GM12878 (cell line): ENCODE results near the gene EXOC4. TPM values are rescaled to one million over a fixed set of nuclear protein-coding genes. Genes with fewer than 3 reads are reported as not detected.

Experiments
- ATAC-seq: fragments of 200-7000 bp; cut with Tn5 transposase; 3 replicates; pipeline ENCODE4 v1.9.1; 2020; ENCODE audit warnings: mild to moderate bottlenecking, moderate library complexity
- BruUV-seq: library from RNA; stranded (reverse); fragments of 400-500 nt; replicated peaks from 2 replicates; lab custom pipeline; 2021; lab: Mats Ljungman, UMichigan
- CTCF ChIA-PET: fragments of 300-600 bp; sonication (Branson Sonifier 250); formaldehyde crosslinking; extraction: SDS; loops from one replicate; lab custom pipeline; 2021; ENCODE audit warnings: inconsistent platforms; lab: Yijun Ruan, JAX
- POLR2A ChIA-PET: fragments of 350-600 bp; formaldehyde crosslinking; extraction: SDS; loops from one replicate; lab custom pipeline; 2021; ENCODE audit warnings: inconsistent platforms; lab: Charles Lee
- RAD21 ChIA-PET: fragments of 300-600 bp; sonication (Branson Sonifier 250); formaldehyde crosslinking; loops from one replicate; lab custom pipeline; 2023; ENCODE audit warnings: antibody characterized with exemption; ENCODE audit not compliant: unreplicated experiment; lab: Charles Lee
- SMC1A ChIA-PET: fragments of 300-600 bp; sonication (Branson Sonifier 250); formaldehyde crosslinking; loops from one replicate; lab custom pipeline; 2023; ENCODE audit not compliant: unreplicated experiment, uncharacterized antibody; lab: Charles Lee
- DNase-seq: peaks from one replicate; pipeline ENCODE4 v3.0.0-alpha.2; 2011; ENCODE audit warnings: low read depth, low spot score
- FAIRE-seq: peaks from 3 replicates; lab custom pipeline; 2011; peaks lifted over from hg19 to GRCh38; lab: Jason Lieb, UNC
- H2AFZ ChIP-seq: 2 replicates; pipeline ENCODE4 v1.6.0; 2011; ENCODE audit warnings: low read depth, low read length, control low read depth; ENCODE audit not compliant: control insufficient read depth
- H3K27ac ChIP-seq: 2 replicates; pipeline ENCODE4 v1.5.1; 2011; ENCODE audit warnings: control low read depth; ENCODE audit not compliant: control insufficient read depth, insufficient read depth
- H3K27me3 ChIP-seq, 2 experiments: replicated peaks in 1 of 2; 2 replicates each; pipeline versions ENCODE4 v1.6.0 to v1.6.1; 2011; ENCODE audit warnings: low read length in 1 of 2; ENCODE audit not compliant: control insufficient read depth in 2 of 2, insufficient read depth in 2 of 2
- H3K36me3 ChIP-seq, 2 experiments: 2 replicates each; pipeline ENCODE4 v1.5.1; 2011; ENCODE audit warnings: low read length in 1 of 2; ENCODE audit not compliant: control insufficient read depth in 2 of 2, insufficient read depth in 2 of 2
- H3K4me1 ChIP-seq: 2 replicates; pipeline ENCODE4 v1.6.1; 2011; ENCODE audit warnings: mild to moderate bottlenecking, low read length, moderate library complexity, mixed read lengths; ENCODE audit not compliant: control insufficient read depth, insufficient read depth
- H3K4me2 ChIP-seq: 2 replicates; pipeline ENCODE4 v1.6.0; 2011; ENCODE audit warnings: control low read depth; ENCODE audit not compliant: control insufficient read depth, insufficient read depth
- H3K4me3 ChIP-seq: fragments of 200-600 bp; sonication (generic); 2 replicates; pipeline ENCODE4 v1.5.1; 2016
- H3K79me2 ChIP-seq: 2 replicates; pipeline ENCODE4 v1.6.0; 2011; ENCODE audit warnings: low read length; ENCODE audit not compliant: control insufficient read depth, insufficient read depth
- H3K9ac ChIP-seq: 2 replicates; pipeline ENCODE4 v1.8.0; 2011; ENCODE audit warnings: low read length, control low read depth, mixed read lengths; ENCODE audit not compliant: control insufficient read depth, insufficient read depth
- H3K9me3 ChIP-seq: replicated peaks from 3 replicates; pipeline ENCODE4 v1.5.1; 2011; ENCODE audit warnings: mild to moderate bottlenecking, low read length; ENCODE audit not compliant: control insufficient read depth, insufficient read depth
- H4K20me1 ChIP-seq: 2 replicates; pipeline ENCODE4 v1.6.0; 2011; ENCODE audit not compliant: control insufficient read depth, insufficient read depth
- NRF1 ChIP-seq: conservative IDR thresholded peaks from 2 replicates; pipeline ENCODE4 v1.6.1; 2011; ENCODE audit warnings: mild to moderate bottlenecking, low read depth, low read length, improper control_type of control experiment
- WGBS: methylation state at CpG from one replicate; pipeline ENCODE4 v1.1.6; 2016; ENCODE audit warnings: low lambda C conversion rate; ENCODE audit not compliant: insufficient replicate concordance, insufficient coverage; ENCODE audit errors: missing lambda C conversion rate; 5-methylcytosine and 5-hydroxymethylcytosine counted together
- in situ Hi-C: fragments of 300-500 bp; cut with MboI; formaldehyde crosslinking; loops from 9 replicates; pipeline ENCODE4 v1.14.3; 2018; ENCODE audit warnings: mixed read lengths
- intact Hi-C: fragments of 100-400 bp; cut with micrococcal nuclease; formaldehyde crosslinking; loops from one replicate; pipeline ENCODE4 v1.14.2; 2022; ENCODE audit not compliant: unreplicated experiment
- microRNA-seq: library from miRNA; unstranded; fragments of <30 nt; microRNA quantifications from one replicate; pipeline ENCODE4, GENCODE V29; 2018
- polyA plus RNA-seq, 11 experiments: library from polyadenylated mRNA; depleted of rRNA in 4 of 11; unstranded in 6 of 11; stranded (reverse) in 5 of 11; fragments of >200 nt; fragmentation: Nextera tagmentation in 4 of 11; fragmentation: Illumina TruSeq in 1 of 11; extraction: Ambion mirVana in 4 of 11; extraction: Trizol in 1 of 11; gene quantifications; 1 replicate in 1 of 11; 2 replicates in 10 of 11; pipeline versions ENCODE4 v1.2.1 to v1.2.3, GENCODE V29; 2011 to 2016; ENCODE audit warnings: inconsistent platforms in 2 of 11, missing spikeins in 2 of 11, low read depth in 1 of 11
- small RNA-seq: library from RNA; depleted of rRNA; stranded (forward); fragments of <200 nt; gene quantifications from one replicate; pipeline ENCODE3, GENCODE V24; 2014
- total RNA-seq, 4 experiments: library from RNA; depleted of rRNA in 3 of 4; stranded (reverse); fragments of >200 nt in 3 of 4; fragmentation: Illumina TruSeq in 1 of 4; extraction: Trizol in 1 of 4; gene quantifications; 2 replicates each; pipeline versions ENCODE4 v1.2.1 to v1.2.3, GENCODE V29; 2013 to 2021

EXOC4 gene
- total and polyA plus RNA-seq, 10 of the 15 experiments (the other 5 are each of a cell fraction or from before 2014, with no cell fraction given) = 13.2 to 44.5 (median 29.6) TPM

DNA sequence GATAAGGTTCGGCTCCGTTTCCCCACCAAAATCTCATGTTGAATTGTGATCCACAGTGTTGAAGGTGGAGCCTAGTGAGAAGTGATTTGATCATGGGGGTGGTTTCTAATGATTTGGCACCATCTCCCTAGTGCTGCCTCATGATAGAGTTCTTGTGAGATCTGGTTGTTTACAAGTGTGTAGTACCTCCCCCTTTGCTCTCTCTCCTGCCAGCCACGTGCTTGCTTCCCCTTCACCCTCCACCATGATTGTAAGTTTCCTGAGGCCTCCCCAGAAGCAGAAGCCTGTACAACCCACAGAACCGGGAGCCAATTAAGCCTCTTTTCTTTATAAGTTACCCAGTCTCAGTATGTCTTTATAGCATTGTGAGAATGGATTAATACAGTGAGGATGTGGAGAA is 862.1 kb downstream of the EXOC4 start:
- Histone ChIP-seq H3K27me3 (no peaks in the 10 kb centered on the region), H2AFZ (no peak overlapping the region), H3K4me1 (no peaks in the 10 kb centered on the region), H3K36me3 (no peaks in the 10 kb centered on the region), H3K9ac (no peak overlapping the region), H3K4me2 (no peak overlapping the region)
- ChIA-PET POLR2A (no interaction called here), RAD21 (no interaction called here)
- in situ Hi-C loops (no loop called here), intact Hi-C loops (no loop called here)
- 46% methylated on average over 4 of the region's 4 CpGs for WGBS
- no peak for TF ChIP-seq NRF1
- TF ChIP-seq, all 136 proteins: peak for 0
- FAIRE-seq (no peak), ATAC-seq (no peak), DNase-seq (no peak)
- BruUV-seq = no TSS peak
- Histone ChIP-seq H3K79me2 (no peaks in the 10 kb centered on the region), H3K9me3 (no peaks in the 10 kb centered on the region), H4K20me1 (no peaks in the 10 kb centered on the region), H3K4me3 (no peak overlapping the region), H3K27ac (no peak overlapping the region)
- ChIA-PET CTCF (no interaction called here), SMC1A (no interaction called here)

Small RNA genes lying within 50 kb of the gene (microRNA-seq; reads per million reads assigned to microRNA genes)
- gene MIR6133 = not detected

Small RNA genes lying within 50 kb of the gene (small RNA-seq; reads per million reads assigned to genes)
- gene MIR6133 = not detected

Other genes with a start within 250 kb of the EXOC4 start
- gene CHCHD3, start 171.0 kb upstream of the EXOC4 start, total RNA-seq (2014; rRNA removed) = 97.5 and 118 TPM in 2 replicates
- 114 and 118 TPM in 2 replicates for gene CHCHD3, start 171.0 kb upstream of the EXOC4 start, total RNA-seq (2014; rRNA removed; fragmentation: Illumina TruSeq; extraction: Trizol)
- 89.3 and 95.0 TPM in 2 replicates for gene CHCHD3, start 171.0 kb upstream of the EXOC4 start, total RNA-seq (2021)
- 84.9 and 107 TPM in 2 replicates for gene CHCHD3, start 171.0 kb upstream of the EXOC4 start, polyA plus RNA-seq (2011; rRNA removed)
- gene CHCHD3, start 171.0 kb upstream of the EXOC4 start, polyA plus RNA-seq (2014; fragmentation: Illumina TruSeq; extraction: Trizol) = 134 and 156 TPM in 2 replicates
- 10 to 100 TPM; 38.3 to 66.1 TPM for gene CHCHD3, start 171.0 kb upstream of the EXOC4 start, polyA plus RNA-seq (2014; fragmentation: Nextera tagmentation; extraction: Ambion mirVana)
- 73.7 and 80.0 TPM in 2 replicates for gene CHCHD3, start 171.0 kb upstream of the EXOC4 start, polyA plus RNA-seq (2014; rRNA removed)
- 100 to 1,000 TPM; 174 to 178 TPM for gene CHCHD3, start 171.0 kb upstream of the EXOC4 start, polyA plus RNA-seq (2016; fragmentation: Nextera tagmentation; extraction: Ambion mirVana)